H1 (cell line): ENCODE results near the gene RRN3. TPM values are rescaled to one million over a fixed set of nuclear protein-coding genes. Genes with fewer than 3 reads are reported as not detected.
"Not testable (repeated sequence)": the region's sequence is repeated elsewhere in the genome, so short reads cannot be mapped to it uniquely, and the experiment has no call there.

Experiments
- CTCF ChIA-PET: fragments of 300-600 bp; sonication (Branson Sonifier 250); formaldehyde crosslinking; loops from one replicate; lab custom pipeline; 2021; ENCODE audit not compliant: partially characterized antibody; lab: Charles Lee
- POLR2A ChIA-PET: fragments of 300-600 bp; sonication (Branson Sonifier 250); formaldehyde crosslinking; loops from one replicate; lab custom pipeline; 2021; ENCODE audit warnings: inconsistent platforms; ENCODE audit not compliant: partially characterized antibody; lab: Charles Lee
- DNase-seq, 2 experiments: peaks; one replicate each; pipeline versions ENCODE4 v3.0.0 to v3.0.0-alpha.2; 2010 to 2022; ENCODE audit warnings: low spot score in 2 of 2, low read depth in 1 of 2, mixed read lengths in 1 of 2
- FAIRE-seq: peaks from 2 replicates; lab custom pipeline; 2011; peaks lifted over from hg19 to GRCh38; lab: Jason Lieb, UNC
- H2AFZ ChIP-seq: 2 replicates; pipeline ENCODE4 v1.8.1; 2012; ENCODE audit warnings: low read length, inconsistent platforms
- H2AK5ac ChIP-seq: 2 replicates; pipeline ENCODE4 v1.6.1; 2013; ENCODE audit warnings: low read depth, low read length
- H2BK120ac ChIP-seq: replicated peaks from 2 replicates; pipeline ENCODE3; 2013; ENCODE audit warnings: low read depth, low read length, inconsistent platforms
- H2BK12ac ChIP-seq: 2 replicates; pipeline ENCODE4 v1.6.1; 2013; ENCODE audit warnings: low read depth, low read length
- H2BK15ac ChIP-seq: 2 replicates; pipeline ENCODE4 v1.6.1; 2013; ENCODE audit warnings: low read length
- H2BK20ac ChIP-seq: 2 replicates; pipeline ENCODE4 v1.6.1; 2013; ENCODE audit warnings: low read length
- H2BK5ac ChIP-seq: 2 replicates; pipeline ENCODE4 v1.6.1; 2013; ENCODE audit warnings: low read depth, low read length
- H3K14ac ChIP-seq: 2 replicates; pipeline ENCODE4 v1.6.1; 2013; ENCODE audit warnings: inconsistent platforms; ENCODE audit not compliant: insufficient read length
- H3K18ac ChIP-seq: 2 replicates; pipeline ENCODE4 v1.6.1; 2013; ENCODE audit warnings: low read length; ENCODE audit errors: extremely low read depth
- H3K23ac ChIP-seq: 2 replicates; pipeline ENCODE4 v1.6.1; 2013; ENCODE audit warnings: inconsistent platforms; ENCODE audit not compliant: insufficient read length
- H3K23me2 ChIP-seq: 2 replicates; pipeline ENCODE4 v1.6.1; 2013; ENCODE audit warnings: low read depth, low read length
- H3K27ac ChIP-seq: 2 replicates; pipeline ENCODE4 v1.6.1; 2011; ENCODE audit warnings: low read depth, low read length, inconsistent platforms
- H3K27me3 ChIP-seq, 4 experiments: replicated peaks in 1 of 4; 1 replicate in 1 of 4; 2 replicates in 3 of 4; pipeline versions ENCODE4 v1.6.1 to v1.8.1; 2011 to 2013; ENCODE audit warnings: low read length in 3 of 4, mild to moderate bottlenecking in 3 of 4, inconsistent platforms in 2 of 4, mixed read lengths in 2 of 4, moderate library complexity in 1 of 4; ENCODE audit not compliant: control insufficient read depth in 3 of 4, insufficient read depth in 3 of 4; ENCODE audit errors: extremely low read depth in 1 of 4
- H3K36me3 ChIP-seq, 4 experiments: 2 replicates each; pipeline versions ENCODE4 v1.6.1 to v1.8.1; 2011 to 2013; ENCODE audit warnings: mild to moderate bottlenecking in 4 of 4, low read length in 3 of 4, moderate library complexity in 2 of 4, control low read depth in 1 of 4, inconsistent platforms in 1 of 4; ENCODE audit not compliant: insufficient read depth in 4 of 4, control insufficient read depth in 2 of 4
- H3K4ac ChIP-seq: replicated peaks from 2 replicates; pipeline ENCODE3; 2013; ENCODE audit warnings: low read length, low read depth, mixed read lengths, inconsistent platforms; ENCODE audit not compliant: insufficient read length
- H3K4me1 ChIP-seq, 4 experiments: replicated peaks in 1 of 4; 1 replicate in 1 of 4; 2 replicates in 3 of 4; pipeline versions ENCODE4 v1.6.1 to v1.8.1; 2011 to 2013; ENCODE audit warnings: low read length in 3 of 4, inconsistent platforms in 2 of 4, mixed read lengths in 1 of 4; ENCODE audit not compliant: insufficient read depth in 4 of 4, control insufficient read depth in 3 of 4
- H3K4me2 ChIP-seq, 2 experiments: 2 replicates each; pipeline versions ENCODE4 v1.6.1 to v1.8.1; 2011 to 2013; ENCODE audit warnings: low read depth in 2 of 2, low read length in 2 of 2, control low read depth in 1 of 2, inconsistent platforms in 1 of 2, mild to moderate bottlenecking in 1 of 2; ENCODE audit not compliant: insufficient read depth in 1 of 2
- H3K4me3 ChIP-seq, 4 experiments: fragments of 200-600, 300-600 bp in 1 of 4; sonication (generic), shearing (Covaris generic), sonication (Bioruptor Twin) in 1 of 4; 2 replicates each; pipeline versions ENCODE4 v1.5.1 to v1.8.1; 2011 to 2016; ENCODE audit warnings: low read length in 4 of 4, low read depth in 3 of 4, control low read depth in 2 of 4, inconsistent platforms in 2 of 4, mild to moderate bottlenecking in 2 of 4, mixed read lengths in 1 of 4, moderate library complexity in 1 of 4; ENCODE audit not compliant: insufficient read depth in 2 of 4; ENCODE audit errors: extremely low read depth in 1 of 4
- H3K56ac ChIP-seq: replicated peaks from 2 replicates; pipeline ENCODE3; 2013; ENCODE audit warnings: low read depth, mild to moderate bottlenecking, mixed read lengths, low read length, inconsistent platforms; ENCODE audit not compliant: insufficient read length
- H3K79me1 ChIP-seq: 2 replicates; pipeline ENCODE4 v1.6.1; 2013; ENCODE audit warnings: low read depth, low read length, control low read depth
- H3K79me2 ChIP-seq, 2 experiments: 2 replicates each; pipeline versions ENCODE4 v1.6.1 to v1.8.1; 2012 to 2013; ENCODE audit warnings: low read length in 2 of 2, mild to moderate bottlenecking in 2 of 2, inconsistent platforms in 1 of 2; ENCODE audit not compliant: insufficient read depth in 2 of 2, control insufficient read depth in 1 of 2
- H3K9ac ChIP-seq, 4 experiments: replicated peaks in 1 of 4; 1 replicate in 1 of 4; 2 replicates in 3 of 4; pipeline versions ENCODE4 v1.6.1 to v1.8.1; 2011 to 2013; ENCODE audit warnings: low read depth in 3 of 4, low read length in 3 of 4, control low read depth in 2 of 4, mild to moderate bottlenecking in 2 of 4, moderate library complexity in 2 of 4, inconsistent platforms in 1 of 4; ENCODE audit errors: extremely low read depth in 1 of 4
- H3K9me3 ChIP-seq, 2 experiments: 2 replicates each; pipeline versions ENCODE4 v1.6.1 to v1.8.1; 2012 to 2013; ENCODE audit warnings: mild to moderate bottlenecking in 2 of 2, moderate library complexity in 2 of 2, control low read depth in 1 of 2, inconsistent platforms in 1 of 2, low read depth in 1 of 2, low read length in 1 of 2, mixed read lengths in 1 of 2; ENCODE audit not compliant: insufficient read depth in 2 of 2
- H4K20me1 ChIP-seq, 2 experiments: replicated peaks in 1 of 2; 2 replicates each; pipeline versions ENCODE3 to v1.8.1; 2011 to 2013; ENCODE audit warnings: inconsistent platforms in 2 of 2, low read length in 2 of 2, mild to moderate bottlenecking in 1 of 2; ENCODE audit not compliant: insufficient read depth in 2 of 2, control insufficient read depth in 1 of 2
- H4K5ac ChIP-seq: 2 replicates; pipeline ENCODE4 v1.6.1; 2013; ENCODE audit warnings: low read length, low read depth, mixed read lengths, inconsistent platforms; ENCODE audit not compliant: insufficient read length
- H4K8ac ChIP-seq: 2 replicates; pipeline ENCODE4 v1.8.0; 2013; ENCODE audit warnings: mild to moderate bottlenecking, moderate library complexity, low read length, inconsistent platforms; ENCODE audit not compliant: insufficient read depth; ENCODE audit errors: extremely low read depth
- H4K91ac ChIP-seq: replicated peaks from 2 replicates; pipeline ENCODE3; 2013; ENCODE audit warnings: low read length, mixed read lengths, inconsistent platforms; ENCODE audit not compliant: insufficient read length
- WGBS, 2 experiments: shearing (Covaris generic) in 1 of 2; methylation state at CpG; one replicate each; pipeline versions ENCODE4 v1.1.6 to v1.1.7; 2013 to 2015; ENCODE audit warnings: low lambda C conversion rate in 2 of 2, mixed read lengths in 2 of 2, inconsistent platforms in 1 of 2, low coverage in 1 of 2, missing lambda C conversion rate in 1 of 2; ENCODE audit not compliant: insufficient replicate concordance in 2 of 2, insufficient coverage in 1 of 2, insufficient read length in 1 of 2; ENCODE audit errors: extremely low coverage in 1 of 2, missing lambda C conversion rate in 1 of 2; 5-methylcytosine and 5-hydroxymethylcytosine counted together
- microRNA counts: library from miRNA; unstranded; fragments of <30 nt; microRNA quantifications from one replicate; lab custom pipeline; 2015
- microRNA-seq, 2 experiments: library from miRNA; unstranded; fragments of <30 nt; microRNA quantifications; one replicate each; pipeline versions ENCODE4 to v1.2.0, GENCODE V29; 2016 to 2020; ENCODE audit warnings: borderline microRNAs expressed in 2 of 2, borderline number of aligned reads in 2 of 2, borderline replicate concordance in 1 of 2
- polyA plus RNA-seq, 7 experiments: library from polyadenylated mRNA; depleted of rRNA in 3 of 7; stranded (reverse) in 5 of 7; unstranded in 2 of 7; fragments of >200 nt in 5 of 7; fragments of 200-250 nt in 2 of 7; gene quantifications; 1 replicate in 5 of 7; 2 replicates in 1 of 7; 4 replicates in 1 of 7; pipeline versions ENCODE4 v1.2.1 to v1.2.3, GENCODE V29; 2011 to 2013; ENCODE audit warnings: missing spikeins in 2 of 7, mixed read lengths in 2 of 7
- small RNA-seq: library from polyadenylated mRNA; stranded (forward); fragments of <200 nt; extraction: miRNeasy Mini kit (QIAGEN cat#:217004); gene quantifications from one replicate; pipeline ENCODE3, GENCODE V24; 2013; ENCODE audit not compliant: insufficient read depth
- total RNA-seq: library from RNA; stranded (reverse); fragmentation: NEBNext Ultra II Directional; extraction: Animal tissue kit (Norgen Biotek cat#: 25700); gene quantifications from 2 replicates; pipeline ENCODE4 v1.2.1, GENCODE V29; 2021

Gene RRN3
- total and polyA plus RNA-seq, 2 of the 8 experiments (the other 6 are each of a cell fraction or from before 2014, with no cell fraction given): 15.1 to 26.0 TPM

DNA sequence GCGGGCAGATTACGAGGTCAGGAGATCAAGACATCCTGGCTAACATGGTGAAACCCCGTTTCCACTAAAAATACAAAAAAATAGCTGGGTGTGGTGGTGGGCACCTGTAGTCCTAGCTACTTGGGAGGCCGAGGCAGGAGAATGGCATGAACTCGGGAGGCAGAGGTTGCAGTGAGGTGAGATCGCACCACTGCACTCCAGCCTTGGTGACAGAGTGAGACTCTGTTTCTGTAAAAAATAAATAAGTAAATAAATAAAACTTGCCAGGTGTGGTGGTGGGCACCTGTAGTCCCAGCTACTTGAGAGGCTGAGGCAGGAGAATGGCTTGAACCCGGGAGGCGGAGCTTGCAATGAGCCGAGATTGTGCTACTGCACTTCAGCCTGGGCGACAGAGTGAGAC, 81.1 kb downstream of the RRN3 start:
- not testable (repeated sequence) for H2BK15ac ChIP-seq, H3K23ac ChIP-seq, H2BK5ac ChIP-seq, DNase-seq, H3K27me3 ChIP-seq, H2BK12ac ChIP-seq, H2AFZ ChIP-seq, H3K56ac ChIP-seq, H3K27ac ChIP-seq, H3K9me3 ChIP-seq, H3K9ac ChIP-seq, H2BK20ac ChIP-seq, H4K20me1 ChIP-seq, H3K4me1 ChIP-seq, H3K23me2 ChIP-seq, H3K4me2 ChIP-seq, H3K79me1 ChIP-seq, H3K79me2 ChIP-seq, H4K5ac ChIP-seq, H2AK5ac ChIP-seq, H3K14ac ChIP-seq, FAIRE-seq, H4K91ac ChIP-seq, H3K4me3 ChIP-seq, H3K18ac ChIP-seq, H2BK120ac ChIP-seq, H3K4ac ChIP-seq, H4K8ac ChIP-seq
- ChIA-PET CTCF (interaction anchor here (1.1 to 1.3 kb wide), 2 partner anchors 9 kb away, joined by 3 to 4 read pairs; no protein-coding TSS in a partner anchor), POLR2A (interaction anchor here (0.7 kb wide), 1 partner anchor 1141 kb away, joined by 3 read pairs; no protein-coding TSS in a partner anchor)
- H3K36me3 ChIP-seq: peaks cover 0 to 20% (median 11%) of the 10 kb centered on the region in 4 experiments; a peak in 6 of 8 replicates
- 92% methylated on average over 10 of the region's 10 CpGs; no CpG with 5 or more reads in 1 of the 2 experiments for WGBS, 2 experiments

MicroRNAs encoded within 50 kb of the gene (microRNA counts, 767-probe panel; counts per million panel counts)
- microRNA hsa-miR-1972 (lab: Ali Mortazavi, UCI): 879 counts per million, percentile 95 among the panel's probes with 10 or more counts

Small RNAs within 50 kb of the gene (microRNA-seq; reads per million reads assigned to microRNA genes)
- gene MIR1972-1: 0 reads per million in 2 experiments
- gene MIR6511B2: 0 reads per million in 2 experiments

Small RNAs within 50 kb of the gene (small RNA-seq; reads per million reads assigned to genes)
- not detected for gene MIR1972-1

Other genes starting within 250 kb of the RRN3 start
- 85.1 and 97.8 TPM in 2 replicates for gene NPIPA1, start 156.8 kb downstream of the RRN3 start, total RNA-seq
- 58.1 and 60.0 TPM in 2 replicates for gene NPIPA1, start 156.8 kb downstream of the RRN3 start, polyA plus RNA-seq (2011; rRNA removed)
- gene PDXDC1, start 119.2 kb downstream of the RRN3 start, total RNA-seq: 118 and 123 TPM in 2 replicates
- 46.3 and 56.6 TPM in 2 replicates for gene PDXDC1, start 119.2 kb downstream of the RRN3 start, polyA plus RNA-seq (2011; rRNA removed)
- 39.4 and 41.1 TPM in 2 replicates for gene NTAN1, start 38.2 kb downstream of the RRN3 start, total RNA-seq
- gene NTAN1, start 38.2 kb downstream of the RRN3 start, polyA plus RNA-seq (2011; rRNA removed): 36.0 and 53.5 TPM in 2 replicates